HK-2 (cell line): ENCODE results near the gene TEPSIN.

Experiments
- DNase-seq: peaks from one replicate; pipeline ENCODE4 v3.0.0-alpha.2; 2018; ENCODE audit not compliant: unreplicated experiment

The TEPSIN gene

DNA sequence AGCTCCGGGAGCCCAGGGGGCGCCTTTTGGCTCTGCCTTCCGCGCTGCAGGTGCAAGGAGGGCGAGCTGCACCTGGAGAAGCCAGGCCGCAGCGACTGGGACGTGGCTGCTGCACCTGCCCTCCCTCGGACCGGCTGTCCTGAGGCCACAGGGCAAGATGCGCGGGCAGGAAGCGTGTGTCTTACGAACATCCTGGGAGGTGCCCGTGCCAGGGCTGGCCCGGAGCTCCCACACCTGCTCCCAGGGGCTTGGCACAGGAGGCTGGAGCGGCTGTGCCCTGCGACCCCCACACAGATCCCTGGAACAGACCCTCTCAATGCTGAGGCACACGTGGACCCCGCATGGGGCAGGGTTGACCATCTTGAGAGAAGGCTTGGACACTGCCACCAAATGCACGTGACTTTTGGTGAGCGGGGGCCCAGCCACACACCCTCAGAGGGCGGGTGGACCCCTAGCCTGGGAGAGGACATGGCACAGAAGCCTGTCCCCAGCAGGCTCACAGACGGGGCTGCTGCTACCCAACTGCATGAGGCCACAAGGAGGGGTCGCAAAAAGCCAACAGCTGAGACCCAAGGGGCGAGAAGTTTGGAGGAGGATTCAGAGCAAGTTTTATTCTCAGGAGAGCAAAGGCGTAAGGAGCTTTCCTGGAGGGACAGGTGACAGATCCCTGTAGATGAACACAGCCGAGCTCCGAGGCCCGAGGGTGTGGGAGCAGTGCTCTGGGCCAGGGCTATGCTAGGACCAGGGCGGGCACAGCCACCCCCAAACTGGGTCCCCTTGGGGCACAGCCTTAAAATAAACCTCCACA lies 11.6 kb upstream of the TEPSIN start:
- no peak for DNase-seq

DNA sequence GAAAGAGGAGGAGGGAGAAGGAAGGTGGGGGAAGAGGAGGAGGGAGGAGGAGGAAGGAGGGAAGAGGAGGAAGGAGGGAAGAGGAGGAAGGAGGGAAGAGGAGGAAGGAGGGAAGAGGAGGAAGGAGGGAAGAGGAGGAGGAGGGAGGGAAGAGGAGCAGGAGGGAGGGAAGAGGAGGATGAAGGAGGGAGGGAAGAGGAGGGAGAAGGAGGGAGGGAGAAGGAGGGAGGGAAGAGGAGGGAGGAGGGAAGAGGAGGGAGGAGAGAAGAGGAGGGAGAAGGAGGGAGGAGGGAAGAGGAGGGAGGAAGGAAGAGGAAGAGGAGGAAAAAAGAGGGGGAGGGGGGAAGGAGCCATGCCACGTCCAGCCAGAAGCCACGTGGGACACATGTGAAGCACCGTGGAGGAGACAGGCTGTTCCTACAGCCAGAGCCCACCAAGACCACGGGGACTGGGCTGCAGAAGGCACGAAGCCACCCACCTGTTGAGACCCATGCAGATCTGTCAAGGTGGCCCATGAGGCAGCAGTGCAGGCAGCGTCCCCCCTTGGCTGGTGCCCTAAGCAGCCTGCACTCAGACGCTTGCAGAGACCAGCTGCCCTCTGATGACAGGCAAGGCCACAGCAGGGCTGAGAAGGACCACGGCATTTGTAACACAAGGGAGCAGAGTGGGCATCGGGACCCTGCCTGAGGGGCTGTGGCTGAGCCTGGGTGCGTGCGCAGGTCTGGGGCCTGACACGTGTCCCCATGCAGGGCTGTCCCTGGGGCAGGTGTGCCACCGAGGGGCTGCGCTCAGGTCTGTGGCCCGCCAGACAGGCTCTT lies 10.6 kb upstream of the TEPSIN start:
- no peak for DNase-seq

DNA sequence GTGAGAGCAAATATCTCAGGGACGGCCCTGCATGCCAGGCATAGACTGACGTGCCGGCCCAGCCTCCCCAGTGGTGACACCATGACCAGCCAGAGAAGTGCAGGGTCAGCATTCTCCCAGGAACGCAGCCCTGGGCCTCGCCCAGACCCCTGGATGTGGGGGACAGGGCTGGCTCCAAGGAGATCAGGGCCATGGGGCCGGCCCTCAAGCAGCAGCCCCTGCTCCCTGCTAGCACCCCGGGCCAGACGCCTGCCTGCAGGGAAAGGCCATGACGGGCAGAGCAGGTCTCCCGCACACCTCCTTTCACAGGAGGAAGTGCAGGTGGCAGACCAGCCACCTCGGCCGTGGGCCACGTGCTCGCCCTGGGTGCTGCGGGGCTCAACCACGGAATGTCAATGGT lies 9.8 kb upstream of the TEPSIN start:
- no peak for DNase-seq

DNA sequence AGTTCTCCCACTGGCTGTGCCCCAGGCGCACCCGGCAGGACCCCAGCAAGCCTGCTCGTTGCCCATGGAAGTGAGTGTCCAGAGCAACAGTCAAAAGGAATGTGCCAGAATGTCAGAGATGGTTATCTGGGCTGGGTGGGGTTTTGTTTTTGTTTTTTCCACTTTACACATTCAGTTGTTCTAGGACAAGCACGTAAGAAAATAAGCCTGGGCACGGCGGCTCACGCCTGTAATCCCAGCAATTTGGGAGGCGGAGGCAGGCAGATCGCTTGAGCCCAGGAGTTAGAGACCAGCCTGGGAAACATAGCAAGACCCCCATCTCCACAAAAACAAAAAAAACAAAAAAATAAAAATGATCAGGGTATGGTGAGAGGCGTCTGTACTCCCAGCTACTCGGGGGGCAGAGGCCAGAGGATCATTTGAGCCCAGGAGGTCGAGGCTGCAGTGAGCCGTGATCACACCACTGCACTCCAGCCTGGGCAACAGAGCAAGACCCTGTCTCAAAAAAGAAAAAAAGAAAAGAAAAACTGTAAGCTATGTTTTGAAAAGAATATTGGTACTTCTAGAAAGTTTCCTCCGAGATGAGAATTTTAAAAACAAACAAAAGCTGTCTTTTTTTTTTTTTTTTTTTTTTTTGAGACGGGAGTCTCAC lies 8.6 kb upstream of the TEPSIN start:
- DNase-seq = no peak

DNA sequence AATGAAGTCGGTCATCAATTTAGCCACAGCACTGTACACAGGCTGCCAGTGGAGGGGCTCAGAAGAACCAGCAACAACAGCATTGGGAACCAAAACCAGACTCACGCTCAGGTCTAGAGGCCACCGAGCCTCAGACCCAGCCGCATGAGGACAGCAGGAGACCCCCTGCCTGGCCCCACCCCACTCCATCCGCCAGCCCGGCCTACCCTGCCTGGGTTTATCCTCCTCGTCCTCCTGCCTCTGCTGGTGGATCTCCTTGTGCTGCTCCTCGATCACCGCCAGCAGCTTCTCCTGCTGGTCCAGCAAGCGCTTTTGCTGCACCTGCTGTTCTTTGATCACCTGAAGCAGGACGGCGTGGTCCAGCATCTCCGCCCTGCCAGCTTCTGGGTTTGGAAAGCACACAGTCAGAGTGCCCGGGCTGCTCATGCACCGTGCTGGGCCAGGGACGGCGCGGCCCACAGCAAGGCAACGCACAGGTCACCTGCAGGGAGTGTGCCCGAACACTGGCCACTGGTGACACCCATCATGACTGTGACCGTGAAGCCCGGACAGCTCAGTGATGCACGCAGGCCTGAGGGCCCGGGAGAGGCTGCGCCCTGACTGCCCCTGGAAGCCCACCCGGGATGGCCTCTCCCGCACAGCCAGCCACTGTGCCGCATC lies 8.0 kb upstream of the TEPSIN start:
- no peak for DNase-seq

DNA sequence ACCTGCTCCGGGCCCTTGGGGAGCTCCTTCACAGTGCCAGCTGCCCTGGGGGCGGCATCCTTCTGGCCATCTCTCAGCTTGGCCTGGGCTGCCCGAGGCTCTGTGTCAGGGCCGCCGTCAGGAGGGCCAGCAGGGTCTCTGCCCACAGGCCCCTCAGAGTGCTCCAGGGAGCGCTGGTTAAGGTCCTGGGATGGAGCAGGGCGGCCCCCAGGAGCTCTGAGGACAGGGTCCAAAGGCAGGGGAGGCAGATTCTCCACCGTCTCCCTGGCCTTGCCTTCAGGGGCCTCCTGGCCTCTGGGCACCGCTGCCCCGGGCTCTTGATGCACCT lies 7.5 kb upstream of the TEPSIN start:
- DNase-seq = no peak

DNA sequence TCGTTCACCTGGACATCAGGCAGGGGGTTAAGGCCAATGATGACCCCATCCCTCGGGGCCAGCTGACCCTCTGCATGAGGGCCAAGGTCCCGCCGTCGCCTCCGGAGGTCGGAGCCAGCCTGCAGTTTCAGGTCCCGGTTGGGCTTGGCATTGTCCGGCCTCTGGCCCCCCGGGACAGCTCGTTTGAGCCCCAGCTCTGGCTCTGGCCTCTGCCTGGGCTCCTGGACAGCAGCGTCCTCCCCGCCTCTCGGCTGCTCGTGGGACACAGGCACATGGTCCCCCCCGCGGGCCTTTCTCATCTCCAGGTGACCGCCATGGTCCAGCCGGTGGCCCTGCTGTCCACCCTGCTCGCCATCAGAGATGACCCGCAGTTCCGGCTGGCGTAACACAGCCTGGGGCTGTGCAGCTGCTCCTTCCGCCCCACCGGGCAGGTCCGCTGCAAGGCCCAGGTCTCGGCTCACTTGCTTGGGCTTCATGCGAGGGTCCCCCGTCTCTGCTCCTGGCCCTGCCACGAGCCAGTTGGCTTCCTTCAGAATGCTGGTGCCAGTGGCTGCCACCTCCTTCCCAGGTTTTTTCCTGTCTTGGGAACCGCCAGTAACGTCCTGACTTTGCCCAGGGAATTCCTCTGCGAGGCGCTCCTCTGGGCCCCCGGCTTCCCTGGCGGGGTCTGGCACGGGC lies 6.9 kb upstream of the TEPSIN start:
- DNase-seq = no peak

DNA sequence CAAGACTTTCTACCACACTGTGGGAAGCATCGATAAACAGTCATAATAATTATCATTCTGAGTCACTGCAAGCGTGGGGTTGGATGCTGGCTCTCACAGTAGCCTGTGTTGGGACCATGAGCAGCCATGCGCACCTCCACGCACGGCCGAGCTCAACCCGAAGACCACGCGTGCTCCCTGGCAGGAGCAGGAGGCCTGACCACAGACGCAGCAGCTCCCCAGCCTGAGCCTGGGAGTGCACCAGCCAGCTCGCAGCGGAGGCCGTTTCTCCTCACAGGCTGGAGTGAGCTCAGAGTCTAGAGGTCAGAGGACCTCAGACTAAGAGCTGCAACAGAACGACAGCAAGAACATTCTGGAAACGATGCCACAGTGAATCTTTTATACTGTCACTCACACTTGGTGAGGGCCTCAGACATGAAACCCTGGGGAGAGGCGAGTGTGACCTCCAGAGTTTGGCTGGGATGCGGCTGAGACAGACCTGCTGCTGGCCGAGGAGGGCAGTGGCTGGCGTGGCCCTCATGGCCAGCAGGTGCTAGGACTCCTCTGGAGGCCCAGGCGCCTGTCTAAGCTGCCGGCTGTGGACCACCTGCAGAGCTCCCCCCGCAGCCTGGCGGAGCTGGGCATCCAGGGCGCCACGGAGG lies 6.3 kb upstream of the TEPSIN start:
- peak; percentile 49 for DNase-seq

DNA sequence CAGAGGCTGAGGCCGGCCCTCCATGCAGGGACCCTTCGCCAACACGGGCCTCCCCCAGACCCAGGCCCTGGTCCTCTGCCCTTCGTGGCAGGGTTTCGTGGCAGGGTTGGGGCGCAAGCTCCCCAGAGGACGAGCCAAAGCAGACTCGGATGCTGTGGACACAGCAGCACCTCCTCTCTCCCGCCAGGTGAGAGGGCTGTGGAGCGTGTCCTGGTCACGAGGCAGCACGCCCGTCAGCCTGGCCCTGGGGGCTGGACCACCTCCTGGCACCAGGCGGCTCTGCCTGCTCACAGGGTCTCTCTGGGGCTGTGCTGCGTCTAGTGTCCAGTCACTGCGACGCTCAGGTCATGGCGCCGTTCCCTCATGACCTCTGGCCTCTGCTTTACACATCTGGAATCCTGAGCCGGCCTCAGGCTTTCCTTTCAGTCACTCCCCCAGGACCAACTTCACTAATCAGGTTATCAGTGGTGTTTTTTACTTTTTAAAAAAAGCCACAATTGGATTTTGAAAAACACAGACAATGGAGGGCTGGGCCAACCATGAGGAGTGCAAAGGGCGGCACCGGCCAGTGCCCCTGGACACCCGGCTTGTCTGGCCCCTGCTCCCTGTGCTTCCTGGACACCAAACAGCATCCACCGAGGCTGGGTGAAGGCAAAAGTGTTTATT lies 5.6 kb upstream of the TEPSIN start:
- no peak for DNase-seq

DNA sequence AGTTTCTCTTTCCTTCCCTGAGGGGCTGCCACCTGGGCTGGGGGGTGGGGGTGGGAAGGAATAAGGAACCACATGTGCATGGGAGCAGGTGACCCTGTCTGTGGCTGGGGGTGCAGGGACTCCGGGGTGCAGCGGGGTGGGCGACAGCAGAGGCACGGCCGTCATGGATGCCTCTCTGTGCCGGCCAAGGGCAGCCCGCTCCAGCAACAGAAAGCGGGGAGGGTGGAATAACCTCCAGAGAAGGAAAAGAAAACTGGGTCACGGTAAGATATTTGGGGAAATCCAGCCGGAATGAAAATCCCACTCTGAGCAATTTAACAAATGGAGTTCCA lies 4.4 kb upstream of the TEPSIN start:
- DNase-seq = no peak

DNA sequence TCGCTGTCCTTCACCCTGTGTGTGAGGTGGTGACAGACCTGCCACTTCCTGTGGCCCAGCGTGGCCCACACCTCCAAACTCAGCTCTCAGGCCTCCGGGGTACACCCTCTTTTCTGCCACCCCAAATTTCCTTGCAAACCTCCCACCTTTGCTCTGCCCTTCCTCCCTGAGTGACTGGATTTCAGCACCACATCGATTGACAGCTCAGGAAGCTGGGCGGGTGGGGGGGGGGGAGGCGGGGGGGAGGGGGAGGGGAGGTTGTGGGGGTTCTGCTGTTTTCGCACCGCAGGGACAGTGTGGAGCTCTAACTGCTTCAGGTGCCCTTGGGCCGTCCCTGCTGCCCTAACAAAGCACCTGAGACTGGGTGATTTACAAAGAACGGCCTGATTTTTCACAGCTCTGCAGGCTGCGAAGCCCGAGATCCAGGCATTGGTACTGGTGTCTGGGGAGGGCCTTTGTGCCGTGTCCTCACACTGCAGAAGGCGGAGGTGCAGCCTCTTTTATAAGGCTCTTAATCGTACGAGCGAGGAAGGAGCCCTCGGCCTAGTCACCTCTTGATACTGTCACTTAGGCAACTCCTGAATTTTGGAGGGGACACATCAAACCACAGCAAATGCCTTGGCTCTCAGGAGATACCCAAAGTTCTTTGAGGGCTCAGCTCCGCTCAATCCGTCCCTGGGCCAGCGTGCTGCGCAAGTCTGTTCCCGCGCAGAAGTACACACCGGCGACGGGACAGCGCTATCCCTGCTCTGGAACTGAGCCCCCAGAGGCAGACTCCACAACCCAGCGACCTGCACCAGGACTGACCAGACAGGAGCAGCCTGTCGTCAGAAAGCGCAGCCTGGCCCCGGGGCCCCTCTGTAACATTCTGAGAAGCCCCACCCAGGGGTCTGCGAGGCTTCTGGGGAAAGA lies 3.8 kb upstream of the TEPSIN start:
- no peak for DNase-seq

DNA sequence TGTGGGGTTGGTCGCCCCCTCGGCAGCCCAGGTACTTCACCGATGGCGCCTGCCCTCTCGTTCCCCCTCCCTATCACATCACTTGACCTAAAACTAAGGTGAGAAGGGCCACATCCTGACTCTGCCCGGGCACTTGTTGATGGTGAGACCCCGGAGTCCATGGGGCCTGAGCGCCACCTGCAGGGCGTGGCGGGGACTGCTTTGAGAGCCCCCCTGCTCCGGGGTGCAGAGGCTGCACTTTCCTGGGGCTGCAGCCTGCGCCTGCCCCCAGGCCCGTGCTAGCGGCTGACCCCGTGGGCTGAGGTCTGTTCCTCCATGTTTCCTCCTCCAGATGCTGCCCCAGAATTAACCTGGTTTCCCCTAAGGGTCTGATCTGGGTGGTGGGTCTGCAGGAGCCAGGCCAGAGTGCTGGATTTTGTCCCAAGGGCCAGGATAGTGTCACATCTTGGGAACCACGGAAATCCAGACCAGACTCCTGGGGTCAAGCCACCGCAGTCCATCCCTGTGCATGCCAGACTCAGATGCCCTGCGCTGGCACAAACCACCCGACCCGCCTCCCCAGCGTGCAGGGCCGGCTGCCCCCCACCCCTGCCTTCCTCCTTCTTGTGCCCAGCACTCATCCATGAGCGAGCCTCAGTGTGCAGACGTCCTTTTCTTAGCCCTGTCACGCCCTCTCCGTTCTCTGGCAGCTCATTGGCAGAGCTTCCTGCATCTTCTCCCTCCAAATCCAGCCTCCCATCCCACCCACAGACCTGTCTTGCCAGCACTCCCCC lies 3.0 kb upstream of the TEPSIN start:
- DNase-seq = peak; percentile 43

DNA sequence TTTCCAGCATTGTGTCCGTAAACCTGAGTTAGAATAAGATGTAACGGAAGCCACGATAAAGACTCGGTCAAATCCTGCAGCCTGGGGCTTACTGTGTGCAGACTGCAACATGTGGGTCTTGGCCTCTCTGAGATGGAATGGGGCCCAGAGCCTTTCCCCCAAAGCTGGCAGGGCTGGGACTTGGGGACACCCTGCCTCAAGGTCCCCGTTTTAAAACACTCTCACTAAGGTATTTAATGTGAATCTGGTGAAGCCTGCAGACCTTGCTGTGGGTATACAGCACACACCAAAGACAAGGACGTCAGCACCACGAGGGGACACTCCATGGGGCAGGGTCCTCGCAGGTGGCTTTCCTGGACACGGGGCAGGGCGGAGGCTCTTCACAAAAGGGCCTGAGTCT lies 2.3 kb upstream of the TEPSIN start:
- DNase-seq = no peak

DNA sequence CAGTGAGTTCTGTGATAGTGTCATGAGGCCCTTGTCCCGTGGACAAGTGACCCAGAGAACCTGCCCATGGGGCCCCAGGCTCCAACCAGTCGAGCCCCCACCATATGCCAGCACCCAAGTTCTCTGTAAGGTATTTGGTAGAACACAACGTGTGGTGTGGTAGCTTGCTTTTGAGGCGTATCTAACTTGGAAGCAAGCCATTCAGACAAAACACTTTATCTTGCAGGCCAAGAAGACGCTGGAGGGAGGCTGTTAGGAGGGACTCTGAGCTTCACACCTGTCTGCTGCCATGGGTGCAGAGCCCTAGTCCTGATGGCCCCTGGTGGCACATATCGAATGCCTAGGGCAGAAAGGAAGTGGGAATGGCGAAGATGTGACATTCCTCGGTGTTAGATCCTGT lies 1.9 kb upstream of the TEPSIN start:
- DNase-seq = no peak

DNA sequence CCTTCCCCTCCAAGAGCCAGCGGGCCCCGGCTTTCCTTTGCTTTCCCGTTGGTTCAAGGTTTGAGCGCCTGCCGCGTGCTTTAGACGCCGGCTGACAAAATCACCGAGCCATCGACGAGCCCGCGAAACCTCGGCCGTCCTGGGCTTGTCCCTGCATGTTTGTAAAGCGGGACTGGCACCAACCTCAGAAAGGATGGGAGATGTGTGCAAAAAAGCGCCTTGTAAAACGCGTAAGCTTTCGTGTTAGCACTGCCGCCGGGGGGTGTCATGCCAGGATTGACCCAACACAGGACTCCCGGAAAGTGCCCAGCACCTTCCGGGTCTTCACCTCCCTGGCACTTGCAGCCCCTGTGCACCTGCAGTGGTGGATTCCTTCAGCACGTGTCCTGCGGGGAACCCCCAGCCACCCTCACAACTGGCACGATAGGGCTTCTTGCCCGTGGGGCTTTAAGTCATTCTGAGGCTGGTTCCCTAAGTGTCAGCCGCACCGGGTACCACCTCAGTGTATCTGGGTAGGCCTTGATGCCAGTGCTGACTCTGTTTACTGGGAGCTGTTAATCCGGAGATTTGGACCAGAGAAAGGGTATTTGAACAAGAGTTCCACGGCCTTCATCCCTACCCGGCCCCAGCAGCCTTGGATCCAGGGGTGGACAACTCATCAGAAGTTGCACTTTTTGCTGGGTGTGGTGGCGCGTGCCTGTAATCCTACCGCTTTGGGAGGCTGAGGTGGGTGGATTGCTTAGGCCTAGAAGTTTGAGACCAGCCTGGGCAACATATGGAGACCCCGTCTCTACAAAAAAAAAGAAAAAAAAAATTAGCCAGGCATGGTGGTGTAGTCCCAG lies 1.1 kb upstream of the TEPSIN start:
- no peak for DNase-seq

DNA sequence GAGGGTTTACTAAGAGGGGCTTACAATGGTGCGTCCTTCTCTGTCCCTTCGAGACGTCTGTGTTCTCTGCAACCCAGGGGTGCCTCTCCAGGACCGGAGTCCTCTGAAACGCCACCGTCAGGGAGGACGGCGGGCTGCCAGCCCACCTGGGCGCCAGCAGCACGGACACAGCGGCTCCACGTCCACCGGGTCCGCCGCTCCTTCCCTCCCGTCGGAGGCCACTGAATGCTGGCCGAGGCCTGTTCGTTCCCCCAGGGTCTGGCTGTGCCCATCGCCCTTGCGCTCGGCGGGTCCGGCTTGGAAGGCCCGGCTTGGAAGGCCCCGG lies 403 bp downstream of the TEPSIN start:
- no peak for DNase-seq

DNA sequence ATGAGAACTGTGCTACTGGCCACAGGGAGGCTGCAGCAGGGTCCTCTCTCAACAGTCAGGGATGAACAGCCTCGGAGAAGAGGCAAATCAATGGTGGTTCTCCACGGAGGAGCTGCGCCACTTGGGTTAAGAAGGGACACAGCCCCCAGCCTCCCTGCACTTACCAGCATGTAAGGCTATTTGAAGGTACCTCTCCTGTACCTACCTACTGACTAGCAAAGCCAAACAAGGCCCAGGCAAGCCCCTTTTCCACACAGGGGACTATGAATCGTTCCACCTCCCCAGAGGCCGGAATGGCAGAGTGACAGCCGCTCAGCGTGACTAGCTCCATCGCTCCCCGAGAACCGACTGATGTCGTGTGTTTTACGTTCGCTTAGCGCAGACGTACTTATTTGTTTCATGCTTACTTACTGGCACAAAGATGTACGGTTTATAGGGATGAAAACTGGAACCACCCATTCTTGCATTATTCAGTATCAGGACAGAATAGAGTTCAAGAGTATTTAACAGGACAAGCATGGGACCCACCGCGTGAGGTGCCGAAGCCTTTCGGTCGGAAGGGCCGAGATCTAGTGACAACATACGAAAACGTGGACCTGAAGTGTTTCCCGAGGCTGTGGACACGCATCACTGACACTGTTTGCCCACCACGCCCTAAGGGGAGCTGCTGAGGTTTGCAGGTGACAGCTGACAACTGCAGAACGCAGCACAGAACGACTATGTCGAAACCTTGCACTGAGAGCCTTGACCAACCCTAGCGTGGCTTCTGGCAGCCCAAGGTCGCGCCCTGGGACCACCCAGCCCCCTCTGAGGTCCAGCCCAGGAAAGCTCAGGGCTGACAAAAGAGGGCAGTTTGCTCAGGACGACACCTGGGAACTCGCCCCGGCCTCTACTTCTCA lies 1.0 kb downstream of the TEPSIN start:
- DNase-seq = no peak
